Hematopoietic multipotent progenitor cell treated with erythropoietin and hydrocortisone succinate and interleukin-3 and kit ligand, for 17 days (in vitro differentiated cells): ENCODE data around the gene CLPSL2.

Experiments
- DNase-seq: peaks from one replicate; pipeline ENCODE4 v3.0.0-alpha.2; 2015; ENCODE audit warnings: low spot score

Gene CLPSL2

GRCh38 chr6:35746516-35746915 is 29.9 kb upstream of the CLPSL2 start:
- DNase-seq: no peak

GRCh38 chr6:35747877-35748276 is 28.5 kb upstream of the CLPSL2 start:
- DNase-seq: no peak

GRCh38 chr6:35750557-35750956 is 25.8 kb upstream of the CLPSL2 start:
- DNase-seq: no peak

- DNase-seq: no peak
Observed at GRCh38 chr6:35751594-35751993, 24.8 kb upstream of the CLPSL2 start.

GRCh38 chr6:35752330-35752729 is 24.1 kb upstream of the CLPSL2 start:
- no peak for DNase-seq

GRCh38 chr6:35754452-35755277 is 21.7 kb upstream of the CLPSL2 start:
- DNase-seq: no peak

GRCh38 chr6:35755278-35755924 is 21.0 kb upstream of the CLPSL2 start:
- DNase-seq: no peak

GRCh38 chr6:35757456-35758123 is 18.8 kb upstream of the CLPSL2 start:
- DNase-seq: no peak

- DNase-seq: no peak
Observed at GRCh38 chr6:35759426-35759825, 17.0 kb upstream of the CLPSL2 start.

GRCh38 chr6:35765739-35766138 is 10.7 kb upstream of the CLPSL2 start:
- no peak for DNase-seq

GRCh38 chr6:35769211-35769610 is 7.2 kb upstream of the CLPSL2 start:
- DNase-seq: no peak

GRCh38 chr6:35771343-35771627 is 5.1 kb upstream of the CLPSL2 start:
- no peak for DNase-seq

GRCh38 chr6:35774116-35774794 is 2.1 kb upstream of the CLPSL2 start:
- DNase-seq: no peak

GRCh38 chr6:35775031-35775430 is 1.4 kb upstream of the CLPSL2 start:
- DNase-seq: no peak

GRCh38 chr6:35777356-35778102 is 1.1 kb downstream of the CLPSL2 start:
- DNase-seq: no peak

- no peak for DNase-seq
Observed at GRCh38 chr6:35778437-35778836, 2.0 kb downstream of the CLPSL2 start.

- no peak for DNase-seq
Observed at GRCh38 chr6:35780719-35781118, 4.3 kb downstream of the CLPSL2 start, which contains the start of gene CLPSL1. Gene CLPSL1 (plus strand): TSS chr6:35781019. CDS start chr6:35781111, 92 bp downstream.

GRCh38 chr6:35781290-35781689 is 4.9 kb downstream of the CLPSL2 start:
- no peak for DNase-seq

GRCh38 chr6:35782424-35782823 is 6.0 kb downstream of the CLPSL2 start:
- no peak for DNase-seq

GRCh38 chr6:35784200-35784599 is 7.8 kb downstream of the CLPSL2 start:
- DNase-seq: no peak

- no peak for DNase-seq
Observed at GRCh38 chr6:35786272-35786671, 9.9 kb downstream of the CLPSL2 start.

GRCh38 chr6:35786810-35787209 is 10.4 kb downstream of the CLPSL2 start:
- DNase-seq: no peak
